Muscle layer of duodenum (tissue), 2 donors: Measurements from ENCODE around the gene RCL1.

Experiments
- H3K27ac ChIP-seq: one replicate; pipeline ENCODE4 v1.7.0; 2013; ENCODE audit warnings: mild to moderate bottlenecking, low read length
- H3K27me3 ChIP-seq: one replicate; pipeline ENCODE4 v1.7.0; 2013; ENCODE audit warnings: low read depth, mild to moderate bottlenecking, control low read depth, low read length
- H3K36me3 ChIP-seq, 2 donors: one replicate each; pipeline ENCODE4 v1.7.0; 2013; ENCODE audit warnings: low read length in 2 of 2, control low read depth in 1 of 2, mild to moderate bottlenecking in 1 of 2; ENCODE audit not compliant: insufficient read depth in 2 of 2, control insufficient read depth in 1 of 2
- H3K4me1 ChIP-seq, 2 donors: one replicate each; pipeline ENCODE4 v1.7.0; 2013; ENCODE audit warnings: low read length in 2 of 2, mild to moderate bottlenecking in 2 of 2, control low read depth in 1 of 2, moderate library complexity in 1 of 2; ENCODE audit not compliant: insufficient read depth in 2 of 2, control insufficient read depth in 1 of 2
- H3K4me3 ChIP-seq, 2 donors: one replicate each; pipeline ENCODE4 v1.7.0; 2013; ENCODE audit warnings: low read length in 2 of 2, low read depth in 1 of 2, mild to moderate bottlenecking in 1 of 2
- H3K9me3 ChIP-seq, 2 donors: one replicate each; pipeline ENCODE4 v1.7.0; 2013; ENCODE audit warnings: low read length in 2 of 2, control low read depth in 1 of 2, mild to moderate bottlenecking in 1 of 2; ENCODE audit not compliant: control insufficient read depth in 1 of 2
- donor health status: healthy.

The RCL1 gene

GRCh38 chr9:4836676-4837075, 43.9 kb downstream of the RCL1 start:
- Histone ChIP-seq H3K4me1 (peaks cover 0 to 6% of the 10 kb centered on the region in 2 donors), H3K9me3 (no peaks in the 10 kb centered on the region), H3K27ac (no peak overlapping the region), H3K4me3 (no peak overlapping the region), H3K36me3 (peaks cover 4 to 15% of the 10 kb centered on the region in 2 donors), H3K27me3 (no peaks in the 10 kb centered on the region)

- no peaks in the 10 kb centered on the region for H3K9me3 ChIP-seq
- peaks cover 4 to 17% of the 10 kb centered on the region in 2 donors for H3K36me3 ChIP-seq
- H3K27me3 ChIP-seq: no peaks in the 10 kb centered on the region
- H3K4me1 ChIP-seq: peaks cover 0 to 6% of the 10 kb centered on the region in 2 donors
- H3K4me3 ChIP-seq: no peak overlapping the region
- no peak overlapping the region for H3K27ac ChIP-seq
Measured at GRCh38 chr9:4837261-4838188, 44.8 kb downstream of the RCL1 start.

- Histone ChIP-seq H3K27me3 (no peaks in the 10 kb centered on the region), H3K27ac (no peak overlapping the region), H3K4me1 (peaks cover 0 to 6% of the 10 kb centered on the region in 2 donors), H3K36me3 (peaks cover 4 to 16% of the 10 kb centered on the region in 2 donors), H3K9me3 (no peaks in the 10 kb centered on the region), H3K4me3 (no peak overlapping the region)
Measured at GRCh38 chr9:4838189-4838546, 45.4 kb downstream of the RCL1 start.

GRCh38 chr9:4839470-4839912, 46.7 kb downstream of the RCL1 start:
- Histone ChIP-seq H3K4me1 (peaks cover 0 to 6% of the 10 kb centered on the region in 2 donors), H3K36me3 (peaks cover 4 to 15% of the 10 kb centered on the region in 2 donors), H3K27ac (no peak overlapping the region), H3K4me3 (no peak overlapping the region), H3K9me3 (no peaks in the 10 kb centered on the region), H3K27me3 (no peaks in the 10 kb centered on the region)

GRCh38 chr9:4840018-4840417, 47.3 kb downstream of the RCL1 start:
- H3K4me3 ChIP-seq: no peak overlapping the region
- H3K27ac ChIP-seq: no peak overlapping the region
- H3K4me1 ChIP-seq: peaks cover 0 to 6% of the 10 kb centered on the region in 2 donors
- H3K27me3 ChIP-seq: no peaks in the 10 kb centered on the region
- no peaks in the 10 kb centered on the region for H3K9me3 ChIP-seq
- peaks cover 9 to 20% of the 10 kb centered on the region in 2 donors for H3K36me3 ChIP-seq

- H3K4me1 ChIP-seq: peaks cover 0 to 6% of the 10 kb centered on the region in 2 donors
- H3K9me3 ChIP-seq: no peaks in the 10 kb centered on the region
- H3K4me3 ChIP-seq: no peak overlapping the region
- no peaks in the 10 kb centered on the region for H3K27me3 ChIP-seq
- H3K36me3 ChIP-seq: peaks cover 9 to 28% of the 10 kb centered on the region in 2 donors
- H3K27ac ChIP-seq: no peak overlapping the region
Measured at GRCh38 chr9:4842213-4842612, 49.5 kb downstream of the RCL1 start.

GRCh38 chr9:4842734-4843133, 50.0 kb downstream of the RCL1 start:
- Histone ChIP-seq H3K9me3 (no peaks in the 10 kb centered on the region), H3K4me1 (peaks cover 0 to 2% of the 10 kb centered on the region in 2 donors), H3K27me3 (no peaks in the 10 kb centered on the region), H3K27ac (no peak overlapping the region), H3K36me3 (peaks cover 9 to 26% of the 10 kb centered on the region in 2 donors), H3K4me3 (no peak overlapping the region)

GRCh38 chr9:4844056-4844838, 51.5 kb downstream of the RCL1 start:
- no peak overlapping the region for H3K4me3 ChIP-seq
- no peaks in the 10 kb centered on the region for H3K9me3 ChIP-seq
- H3K27me3 ChIP-seq: no peaks in the 10 kb centered on the region
- H3K36me3 ChIP-seq: peaks cover 9 to 27% of the 10 kb centered on the region in 2 donors
- H3K27ac ChIP-seq: no peak overlapping the region
- H3K4me1 ChIP-seq: no peaks in the 10 kb centered on the region

GRCh38 chr9:4849369-4849768, 56.6 kb downstream of the RCL1 start:
- Histone ChIP-seq H3K27me3 (no peaks in the 10 kb centered on the region), H3K36me3 (peaks cover 7 to 53% of the 10 kb centered on the region in 2 donors)

GRCh38 chr9:4850603-4851310, 58.0 kb downstream of the RCL1 start:
- no peaks in the 10 kb centered on the region for H3K27me3 ChIP-seq
- no peaks in the 10 kb centered on the region for H3K4me1 ChIP-seq
- H3K4me3 ChIP-seq: no peak overlapping the region
- no peak overlapping the region for H3K27ac ChIP-seq
- no peaks in the 10 kb centered on the region for H3K9me3 ChIP-seq
- H3K36me3 ChIP-seq: peaks cover 2 to 39% of the 10 kb centered on the region in 2 donors

More at GRCh38 chr9:4849369-4849768, 56.6 kb downstream of the RCL1 start:
- H3K9me3 ChIP-seq: no peaks in the 10 kb centered on the region
- H3K4me1 ChIP-seq: no peaks in the 10 kb centered on the region
- H3K4me3 ChIP-seq: no peak overlapping the region
- no peak overlapping the region for H3K27ac ChIP-seq

GRCh38 chr9:4852419-4852818, 59.7 kb downstream of the RCL1 start:
- H3K36me3 ChIP-seq: peaks cover 2 to 49% of the 10 kb centered on the region in 2 donors
- no peak overlapping the region for H3K4me3 ChIP-seq
- no peak overlapping the region for H3K27ac ChIP-seq
- H3K9me3 ChIP-seq: no peaks in the 10 kb centered on the region
- no peaks in the 10 kb centered on the region for H3K27me3 ChIP-seq
- H3K4me1 ChIP-seq: no peaks in the 10 kb centered on the region
